PFSK-1 (cell line): Measurements from ENCODE around the gene TRIM44.

Source experiments
- FOXP2 ChIP-seq: optimal IDR thresholded peaks from 2 replicates; pipeline ENCODE3; 2011; ENCODE audit warnings: borderline replicate concordance, control low read depth, inconsistent platforms; ENCODE audit not compliant: insufficient read depth; ENCODE audit errors: extremely low read length, extremely low read depth
- POLR2AphosphoS5 ChIP-seq: IDR thresholded peaks from 2 replicates; pipeline ENCODE4 v1.6.1; 2012; ENCODE audit warnings: low read depth, mild to moderate bottlenecking, control low read depth, low read length, moderate library complexity
- REST ChIP-seq, 2 experiments: IDR thresholded peaks; 2 replicates each; pipeline versions ENCODE4 v1.6.1 to v1.8.0; 2011 to 2012; ENCODE audit warnings: low read depth in 2 of 2, low read length in 2 of 2, control low read depth in 1 of 2, inconsistent platforms in 1 of 2, mild to moderate bottlenecking in 1 of 2, moderate library complexity in 1 of 2; ENCODE audit not compliant: insufficient read depth in 1 of 2
- SIN3A ChIP-seq: IDR thresholded peaks from 2 replicates; pipeline ENCODE4 v1.6.1; 2012; ENCODE audit warnings: mild to moderate bottlenecking, low read length, moderate library complexity, borderline replicate concordance; ENCODE audit not compliant: insufficient read depth
- TAF1 ChIP-seq: IDR thresholded peaks from 2 replicates; pipeline ENCODE4 v1.6.1; 2012; ENCODE audit warnings: low read length, control low read depth, borderline replicate concordance; ENCODE audit not compliant: insufficient read depth

TRIM44 gene

DNA sequence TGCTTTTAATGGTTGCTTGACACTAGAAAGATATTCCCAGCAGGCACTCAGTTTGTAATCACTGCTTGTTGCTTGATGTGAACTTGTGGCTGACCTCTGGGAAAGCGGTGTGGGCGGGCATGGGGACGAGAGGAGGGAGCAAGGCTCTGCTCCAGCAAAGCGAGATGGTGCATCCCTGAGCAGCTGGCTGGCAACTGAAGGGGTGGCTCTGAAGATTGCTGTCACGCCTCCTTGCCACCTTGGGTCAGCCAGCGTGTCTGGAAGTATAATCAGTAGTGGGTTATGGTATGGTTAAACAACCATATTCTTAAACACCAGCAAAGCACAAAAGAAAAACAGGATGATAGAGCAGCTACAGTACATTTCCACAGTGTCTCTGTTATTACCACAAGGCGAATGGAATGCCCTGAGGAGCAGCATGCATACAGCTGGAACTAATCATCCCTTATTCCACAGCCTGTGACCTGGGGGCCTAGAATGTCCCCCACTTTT, 124.5 kb downstream of the TRIM44 start:
- TF ChIP-seq REST (IDR thresholded peaks at IDR 0.05; ENCODE audit: insufficient read depth in 1 of 2, low read depth in 2 of 2, low read length in 2 of 2) = no peak
- no peak for TF ChIP-seq POLR2AphosphoS5
- TF ChIP-seq FOXP2 = no peak
- TF ChIP-seq TAF1 = no peak
- TF ChIP-seq SIN3A = no peak

DNA sequence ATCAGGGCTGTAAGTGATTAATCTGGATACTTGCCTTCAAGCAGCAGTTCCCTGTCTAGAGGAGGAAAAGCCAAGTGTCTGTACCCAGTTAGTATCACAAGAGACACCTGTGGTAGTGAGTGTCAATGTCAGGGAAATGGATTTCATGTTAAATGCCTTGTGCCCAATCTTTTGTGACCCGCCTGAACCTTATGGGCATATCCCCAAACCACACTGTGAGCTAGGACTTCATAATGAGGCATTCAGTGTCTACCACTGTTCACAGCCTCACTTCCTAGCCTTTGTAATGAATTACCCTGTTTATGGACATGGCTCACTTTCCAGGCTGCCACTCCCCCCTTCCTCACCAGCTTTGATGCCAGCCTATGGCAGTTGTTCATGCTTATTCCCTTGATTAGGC, 125.1 kb downstream of the TRIM44 start:
- TF ChIP-seq FOXP2 = no peak

DNA sequence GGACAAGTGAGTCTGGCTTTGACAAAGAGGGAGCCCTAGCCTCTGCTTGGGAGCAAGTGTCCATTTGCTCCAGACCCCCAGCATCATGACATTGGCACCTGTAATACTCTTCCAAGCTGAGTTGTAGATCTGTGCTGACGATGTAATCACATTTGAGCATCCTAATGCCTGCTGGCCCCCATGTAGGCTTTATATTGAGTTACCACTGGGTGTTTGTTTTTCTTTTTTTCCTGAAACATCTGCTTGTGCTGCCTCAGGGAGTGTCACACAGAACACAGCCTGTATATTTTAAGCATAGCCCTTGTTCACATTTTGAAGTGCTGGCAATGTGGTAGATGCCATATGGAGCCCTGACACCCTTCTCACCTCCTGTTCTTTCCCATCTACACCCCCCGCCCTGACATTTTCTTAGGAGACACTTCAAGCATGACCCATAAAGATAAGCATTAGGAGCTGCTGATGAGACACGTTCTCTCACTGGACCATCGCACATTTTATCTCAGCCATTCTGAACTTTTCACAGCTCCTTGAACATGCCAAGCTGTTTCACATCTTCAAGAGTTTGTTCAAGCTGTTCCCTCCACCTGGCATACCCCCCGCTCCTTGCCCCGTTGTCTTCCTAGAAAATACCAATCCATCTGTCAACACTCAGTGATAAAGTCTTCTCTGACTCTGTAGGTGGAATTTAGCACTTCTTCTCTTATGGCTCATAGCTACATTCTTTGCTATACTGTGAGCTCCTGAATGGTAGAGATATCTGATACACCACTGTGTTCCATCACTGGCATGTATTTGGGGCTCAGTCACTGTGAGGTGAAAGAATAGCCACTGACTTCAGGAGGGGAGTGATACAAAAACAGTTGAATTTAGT, 128.7 kb downstream of the TRIM44 start:
- TF ChIP-seq SIN3A (no peak), TAF1 (no peak), POLR2AphosphoS5 (no peak), REST (IDR thresholded peaks at IDR 0.05; ENCODE audit: insufficient read depth in 1 of 2, low read depth in 2 of 2, low read length in 2 of 2) (no peak), FOXP2 (no peak)

- no peak for TF ChIP-seq SIN3A
- no peak for TF ChIP-seq TAF1
- no peak for TF ChIP-seq FOXP2
- no peak for TF ChIP-seq REST (IDR thresholded peaks at IDR 0.05; ENCODE audit: insufficient read depth in 1 of 2, low read depth in 2 of 2, low read length in 2 of 2)
- no peak for TF ChIP-seq POLR2AphosphoS5
Observed at GRCh38 chr11:35792148-35792845, 129.7 kb downstream of the TRIM44 start.

DNA sequence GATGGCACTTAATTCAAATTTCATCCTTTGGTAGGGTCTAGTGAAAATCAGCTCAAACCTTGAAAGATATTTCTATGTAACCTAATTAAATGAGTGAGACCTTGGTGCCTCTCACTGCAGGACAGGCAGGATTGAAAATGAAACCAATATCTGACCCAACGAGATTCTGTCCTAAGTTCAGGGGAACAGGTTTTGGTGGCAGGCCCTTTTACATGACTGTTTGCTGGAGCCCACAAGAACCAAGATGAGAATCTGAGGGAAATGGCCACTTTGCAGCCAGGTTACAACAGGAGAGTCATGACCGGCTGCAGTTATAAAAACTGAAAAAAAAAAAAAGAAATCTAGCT, 130.2 kb downstream of the TRIM44 start:
- TF ChIP-seq POLR2AphosphoS5 = no peak
- TF ChIP-seq REST (IDR thresholded peaks at IDR 0.05; ENCODE audit: insufficient read depth in 1 of 2, low read depth in 2 of 2, low read length in 2 of 2) = no peak
- no peak for TF ChIP-seq TAF1
- TF ChIP-seq FOXP2 = no peak
- no peak for TF ChIP-seq SIN3A
